Testis (tissue), 2 donors: ENCODE data around the gene TEX22.

Experiments
- CTCF ChIP-seq, 3 experiments: fragments of 450-650 bp in 2 of 3; fragments of 200-600 bp in 1 of 3; sonication (generic) in 1 of 3; IDR thresholded peaks; one replicate each; pipeline ENCODE4 v1.5.1; 2016 to 2019; ENCODE audit warnings: antibody characterized with exemption in 3 of 3, mild to moderate bottlenecking in 2 of 3, moderate library complexity in 1 of 3
- POLR2A ChIP-seq: fragments of 450-650 bp; IDR thresholded peaks from one replicate; pipeline ENCODE4 v1.6.1; 2017; ENCODE audit warnings: antibody characterized with exemption, mild to moderate bottlenecking, moderate library complexity

DNA sequence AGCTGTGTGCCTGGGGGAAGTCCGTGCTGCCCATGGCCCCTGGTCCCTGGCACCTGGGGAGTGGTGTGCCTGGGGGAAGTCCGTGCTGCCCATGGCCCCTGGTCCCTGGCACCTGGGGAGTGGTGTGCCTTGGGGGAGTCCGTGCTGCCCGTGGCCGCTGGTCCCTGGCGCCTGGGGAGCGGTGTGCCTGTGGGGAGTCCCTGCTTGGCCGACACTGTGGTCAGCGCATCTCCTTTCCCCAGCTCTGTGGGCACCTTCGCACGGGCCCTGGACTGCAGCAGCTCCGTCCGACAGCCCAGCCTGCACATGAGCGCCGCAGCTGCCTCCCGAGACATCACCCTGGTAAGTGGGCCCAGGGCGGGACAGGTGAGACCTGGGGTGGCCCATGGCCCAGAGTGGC is 61.8 kb downstream of the TEX22 start:
- no peak for TF ChIP-seq CTCF (IDR thresholded peaks at IDR 0.05)
- no peak for TF ChIP-seq POLR2A
